Gastroesophageal sphincter (tissue), 4 donors: ENCODE measurements around the gene FHOD3. TPM values are rescaled to one million over a fixed set of nuclear protein-coding genes. Genes with fewer than 3 reads are reported as not detected.
"Not testable (repeated sequence)": the region's sequence is repeated elsewhere in the genome, so short reads cannot be mapped to it uniquely, and the experiment has no call there.

Source experiments
- ATAC-seq: fragments of 150-250 bp; one replicate; pipeline ENCODE4 v1.9.1; 2016; ENCODE audit warnings: mild to moderate bottlenecking, moderate library complexity
- H3K27ac ChIP-seq, 4 donors: fragments of 200-600 bp; sonication (generic) in 3 of 4; 1 replicate in 3 of 4; 2 replicates in 1 of 4; pipeline ENCODE4 v1.5.1; 2016 to 2019
- H3K27me3 ChIP-seq: fragments of 200-600 bp; sonication (generic); one replicate; pipeline ENCODE4 v1.5.1; 2019
- H3K36me3 ChIP-seq, 2 donors: fragments of 200-600 bp; sonication (generic); one replicate each; pipeline ENCODE4 v1.5.1; 2019; ENCODE audit warnings: control low read depth in 1 of 2
- H3K4me1 ChIP-seq, 3 donors: fragments of 200-600 bp; sonication (generic); 1 replicate in 2 of 3; 2 replicates in 1 of 3; pipeline ENCODE4 v1.5.1; 2016 to 2019; ENCODE audit warnings: control low read depth in 2 of 3
- H3K4me3 ChIP-seq, 2 donors: fragments of 200-600 bp; sonication (generic); one replicate each; pipeline ENCODE4 v1.5.1; 2019; ENCODE audit warnings: mild to moderate bottlenecking in 1 of 2, moderate library complexity in 1 of 2
- H3K9me3 ChIP-seq, 3 donors: fragments of 200-600 bp; sonication (generic); one replicate each; pipeline ENCODE4 v1.5.1; 2017 to 2019; ENCODE audit warnings: control low read depth in 2 of 3
- CTCF ChIP-seq, 4 experiments: fragments of 200-600 bp in 2 of 4; fragments of 450-650 bp in 2 of 4; sonication (generic) in 1 of 4; IDR thresholded peaks; one replicate each; pipeline ENCODE4 v1.5.1; 2017 to 2019; ENCODE audit warnings: antibody characterized with exemption in 4 of 4, mild to moderate bottlenecking in 2 of 4, moderate library complexity in 2 of 4
- EP300 ChIP-seq: sonication (generic); formaldehyde crosslinking; IDR thresholded peaks from one replicate; pipeline ENCODE4 v1.6.1; 2017; ENCODE audit warnings: antibody characterized with exemption, mild to moderate bottlenecking
- POLR2A ChIP-seq, 2 donors: fragments of 450-650 bp; IDR thresholded peaks; one replicate each; pipeline ENCODE4 v1.6.1; 2017; ENCODE audit warnings: antibody characterized with exemption in 2 of 2, mild to moderate bottlenecking in 2 of 2, moderate library complexity in 1 of 2
- POLR2AphosphoS5 ChIP-seq: sonication (generic); formaldehyde crosslinking; IDR thresholded peaks from one replicate; pipeline ENCODE4 v1.6.1; 2017; ENCODE audit warnings: antibody characterized with exemption
- WGBS, 2 donors: methylation state at CpG; one replicate each; pipeline ENCODE4 v1.1.5; 2018; ENCODE audit warnings: low coverage in 1 of 2; 5-methylcytosine and 5-hydroxymethylcytosine counted together
- total RNA-seq, 4 donors: library from RNA; depleted of rRNA; stranded (reverse); fragments of >200 nt; gene quantifications; one replicate each; pipeline ENCODE4 v1.1.0, GENCODE V29; 2016

Gene FHOD3
- total RNA-seq, 4 donors from 2014 or later, result 18.4 to 36.7 (median 30.4) TPM

GRCh38 chr18:36711813-36712444 is 414.4 kb downstream of the FHOD3 start:
- 32 to 38% methylated on average over 4 to 6 of the region's 6 CpGs for WGBS, 2 donors
- peak; percentile 54 for ATAC-seq
- Histone ChIP-seq H3K27ac (peak overlapping the region in 3 of 4 donors; percentile 12 to 35 (median 20)), H3K27me3 (no peaks in the 10 kb centered on the region), H3K9me3 (no peaks in the 10 kb centered on the region), H3K4me3 (no peak overlapping the region), H3K4me1 (peaks cover 0 to 14% (median 0%) of the 10 kb centered on the region in 3 donors), H3K36me3 (peaks cover 0 to 8% of the 10 kb centered on the region in 2 donors)
- TF ChIP-seq POLR2A (IDR thresholded peaks at IDR 0.05) (no peak), POLR2AphosphoS5 (peak; percentile 33)

- Histone ChIP-seq H3K9me3 (no peaks in the 10 kb centered on the region), H3K27ac (no peak overlapping the region), H3K36me3 (peaks cover 0 to 15% of the 10 kb centered on the region in 2 donors), H3K4me3 (no peak overlapping the region), H3K4me1 (peaks cover 0 to 14% (median 0%) of the 10 kb centered on the region in 3 donors), H3K27me3 (no peaks in the 10 kb centered on the region)
- WGBS, 2 donors, result 93 to 100% methylated on average over 2 to 3 of the region's 3 CpGs
- TF ChIP-seq POLR2AphosphoS5, result no peak
- no peak for TF ChIP-seq EP300
- no peak for TF ChIP-seq CTCF (IDR thresholded peaks at IDR 0.05)
- TF ChIP-seq POLR2A (IDR thresholded peaks at IDR 0.05), result no peak
- ATAC-seq, result no peak
Measured at GRCh38 chr18:36714476-36714875, 417.0 kb downstream of the FHOD3 start.

GRCh38 chr18:36717422-36718110 is 420.1 kb downstream of the FHOD3 start:
- 91 to 98% methylated on average over 6 to 7 of the region's 12 CpGs for WGBS, 2 donors
- ATAC-seq, result no peak
- H3K27ac ChIP-seq, result no peak overlapping the region
- no peak for TF ChIP-seq CTCF (IDR thresholded peaks at IDR 0.05)
- no peak for TF ChIP-seq EP300
- no peak for TF ChIP-seq POLR2AphosphoS5
- TF ChIP-seq POLR2A (IDR thresholded peaks at IDR 0.05), result no peak
- peaks cover 0 to 18% of the 10 kb centered on the region in 2 donors for H3K36me3 ChIP-seq
- H3K27me3 ChIP-seq, result no peaks in the 10 kb centered on the region
- H3K4me3 ChIP-seq, result no peak overlapping the region
- H3K9me3 ChIP-seq, result no peaks in the 10 kb centered on the region
- H3K4me1 ChIP-seq, result peaks cover 0 to 7% (median 0%) of the 10 kb centered on the region in 3 donors

GRCh38 chr18:36718705-36719328 is 421.3 kb downstream of the FHOD3 start:
- no peak for TF ChIP-seq EP300
- no peak for TF ChIP-seq POLR2A (IDR thresholded peaks at IDR 0.05)
- no peak for TF ChIP-seq POLR2AphosphoS5
- no peak for TF ChIP-seq CTCF (IDR thresholded peaks at IDR 0.05)
- Histone ChIP-seq H3K27me3 (no peaks in the 10 kb centered on the region), H3K9me3 (no peaks in the 10 kb centered on the region), H3K27ac (no peak overlapping the region), H3K4me3 (no peak overlapping the region), H3K36me3 (peaks cover 0 to 18% of the 10 kb centered on the region in 2 donors), H3K4me1 (peaks cover 0 to 18% (median 0%) of the 10 kb centered on the region in 3 donors)
- ATAC-seq, result no peak
- 55 to 56% methylated on average over 2 of the region's 3 CpGs for WGBS, 2 donors

GRCh38 chr18:36719630-36720029 is 422.1 kb downstream of the FHOD3 start:
- Histone ChIP-seq H3K36me3 (peaks cover 0 to 18% of the 10 kb centered on the region in 2 donors), H3K4me1 (peaks cover 0 to 26% (median 4%) of the 10 kb centered on the region in 3 donors), H3K4me3 (no peak overlapping the region), H3K9me3 (no peaks in the 10 kb centered on the region), H3K27ac (no peak overlapping the region), H3K27me3 (no peaks in the 10 kb centered on the region)
- no peak for ATAC-seq
- TF ChIP-seq CTCF (IDR thresholded peaks at IDR 0.05) (no peak), EP300 (no peak), POLR2AphosphoS5 (no peak), POLR2A (IDR thresholded peaks at IDR 0.05) (no peak)
- 72% methylated on average over 2 of the region's 2 CpGs; no CpG with 5 or more reads in 1 of the 2 donors for WGBS, 2 donors

GRCh38 chr18:36721351-36721750 is 423.8 kb downstream of the FHOD3 start:
- ATAC-seq, result not testable (repeated sequence)

More at GRCh38 chr18:36721351-36721750, 423.8 kb downstream of the FHOD3 start:
- not testable (repeated sequence) for H3K27me3 ChIP-seq, H3K9me3 ChIP-seq, H3K4me3 ChIP-seq, H3K27ac ChIP-seq
- Histone ChIP-seq H3K4me1 (peaks cover 0 to 36% (median 4%) of the 10 kb centered on the region in 3 donors), H3K36me3 (peaks cover 0 to 18% of the 10 kb centered on the region in 2 donors)
- WGBS, 2 donors, result no CpG with 5 or more reads among the region's 1 CpG
